Type B pancreatic cell (in vitro differentiated cells): ENCODE data around the gene LYRM4. TPM values are rescaled to one million over a fixed set of nuclear protein-coding genes. Genes with fewer than 3 reads are reported as not detected.

Source experiments
- DNase-seq: peaks from one replicate; pipeline ENCODE4 v3.0.0; 2021; ENCODE audit warnings: mixed read lengths; ENCODE audit not compliant: unreplicated experiment; ENCODE audit errors: extremely low spot score
- H3K27ac Mint-ChIP-seq: 2 replicates; pipeline ENCODE4 v1.8.0; 2021; ENCODE audit warnings: mild to moderate bottlenecking, mixed read lengths
- H3K27me3 Mint-ChIP-seq: 2 replicates; pipeline ENCODE4 v1.8.0; 2021; ENCODE audit warnings: mixed read lengths
- H3K36me3 Mint-ChIP-seq: 2 replicates; pipeline ENCODE4 v1.8.0; 2021; ENCODE audit warnings: mixed read lengths
- H3K4me1 Mint-ChIP-seq: one replicate; pipeline ENCODE4 v1.8.0; 2021; ENCODE audit warnings: mixed read lengths; ENCODE audit not compliant: unreplicated experiment
- H3K4me3 Mint-ChIP-seq: 2 replicates; pipeline ENCODE4 v1.8.0; 2021; ENCODE audit warnings: mild to moderate bottlenecking, mixed read lengths
- H3K9me3 Mint-ChIP-seq: 2 replicates; pipeline ENCODE4 v1.8.0; 2021; ENCODE audit warnings: mixed read lengths
- total RNA-seq: library from RNA; stranded (reverse); gene quantifications from 2 replicates; pipeline ENCODE4 v1.2.1, GENCODE V29; 2021; ENCODE audit warnings: low replicate concordance
- TF ChIP-seq, protein P1 (sequence below): fragments of 200-600 bp; sonication (generic); conservative IDR thresholded peaks from 2 replicates; pipeline ENCODE4 v1.5.0; 2021; ENCODE audit warnings: antibody characterized with exemption, mild to moderate bottlenecking

The LYRM4 gene
- total RNA-seq, 1 donor from 2014 or later: 39.5 TPM

DNA sequence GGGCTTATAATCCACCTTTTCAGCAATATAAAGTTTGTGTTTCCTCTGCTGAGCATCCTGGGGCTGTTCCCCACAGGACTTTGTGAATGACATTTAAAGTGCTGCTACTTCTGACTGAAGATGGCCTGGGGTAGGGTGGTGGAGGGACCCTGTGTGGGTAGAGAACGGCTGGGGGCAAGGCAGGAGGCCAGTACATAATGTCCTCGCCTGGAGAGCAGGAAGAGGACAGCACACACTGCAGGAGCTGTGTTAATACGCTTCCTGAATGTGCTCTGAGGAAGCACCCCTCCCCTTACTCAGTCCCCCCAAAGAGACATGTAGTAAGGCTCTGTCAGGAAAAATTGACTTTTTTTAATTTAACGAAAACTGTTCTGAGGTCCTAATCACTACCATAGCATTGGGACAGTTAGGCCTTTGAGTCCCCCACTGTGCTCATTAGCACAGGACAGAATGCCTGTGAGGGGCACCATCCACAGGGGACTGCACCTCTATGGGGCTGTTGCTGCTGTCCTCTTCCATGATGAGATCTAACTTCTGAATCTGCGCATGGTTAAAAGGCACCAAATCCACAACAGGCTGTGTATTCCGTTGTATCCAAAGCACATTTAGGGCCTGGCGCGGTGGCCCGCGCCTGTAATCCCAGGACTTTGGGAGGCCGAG is 68.5 kb downstream of the LYRM4 start:
- peaks cover 7% of the 10 kb centered on the region for H3K36me3 Mint-ChIP-seq
- H3K4me1 Mint-ChIP-seq: peaks cover 11% of the 10 kb centered on the region
- no peak for DNase-seq
- H3K27ac Mint-ChIP-seq: no peak overlapping the region
- H3K4me3 Mint-ChIP-seq: no peak overlapping the region
- H3K9me3 Mint-ChIP-seq: no peaks in the 10 kb centered on the region
- no peaks in the 10 kb centered on the region for H3K27me3 Mint-ChIP-seq
- TF ChIP-seq, protein P1, sequence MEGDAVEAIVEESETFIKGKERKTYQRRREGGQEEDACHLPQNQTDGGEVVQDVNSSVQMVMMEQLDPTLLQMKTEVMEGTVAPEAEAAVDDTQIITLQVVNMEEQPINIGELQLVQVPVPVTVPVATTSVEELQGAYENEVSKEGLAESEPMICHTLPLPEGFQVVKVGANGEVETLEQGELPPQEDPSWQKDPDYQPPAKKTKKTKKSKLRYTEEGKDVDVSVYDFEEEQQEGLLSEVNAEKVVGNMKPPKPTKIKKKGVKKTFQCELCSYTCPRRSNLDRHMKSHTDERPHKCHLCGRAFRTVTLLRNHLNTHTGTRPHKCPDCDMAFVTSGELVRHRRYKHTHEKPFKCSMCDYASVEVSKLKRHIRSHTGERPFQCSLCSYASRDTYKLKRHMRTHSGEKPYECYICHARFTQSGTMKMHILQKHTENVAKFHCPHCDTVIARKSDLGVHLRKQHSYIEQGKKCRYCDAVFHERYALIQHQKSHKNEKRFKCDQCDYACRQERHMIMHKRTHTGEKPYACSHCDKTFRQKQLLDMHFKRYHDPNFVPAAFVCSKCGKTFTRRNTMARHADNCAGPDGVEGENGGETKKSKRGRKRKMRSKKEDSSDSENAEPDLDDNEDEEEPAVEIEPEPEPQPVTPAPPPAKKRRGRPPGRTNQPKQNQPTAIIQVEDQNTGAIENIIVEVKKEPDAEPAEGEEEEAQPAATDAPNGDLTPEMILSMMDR: no peak

DNA sequence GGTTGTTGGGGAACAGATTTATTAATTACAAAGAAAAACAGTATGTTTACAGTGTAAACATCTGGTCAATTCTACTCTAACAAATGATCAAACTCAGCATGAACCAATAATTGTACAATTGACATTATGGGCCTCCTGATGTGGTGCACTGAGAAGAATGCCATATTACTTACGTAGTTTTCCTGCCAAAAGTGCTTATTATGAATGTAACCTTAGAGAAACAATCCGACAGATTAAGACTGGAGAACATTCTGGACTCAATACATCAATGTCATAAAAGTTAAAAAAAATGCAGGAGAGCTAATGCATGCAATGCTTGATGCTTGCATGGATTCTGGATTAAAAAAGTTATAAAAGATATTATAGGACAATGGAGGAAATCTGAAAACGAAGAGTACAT is 69.0 kb downstream of the LYRM4 start:
- Mint-ChIP-seq H3K36me3 (peaks cover 4% of the 10 kb centered on the region), H3K27me3 (no peaks in the 10 kb centered on the region), H3K9me3 (no peaks in the 10 kb centered on the region), H3K4me1 (peaks cover 11% of the 10 kb centered on the region), H3K27ac (no peak overlapping the region), H3K4me3 (no peak overlapping the region)
- TF ChIP-seq, protein P1: no peak
- no peak for DNase-seq

DNA sequence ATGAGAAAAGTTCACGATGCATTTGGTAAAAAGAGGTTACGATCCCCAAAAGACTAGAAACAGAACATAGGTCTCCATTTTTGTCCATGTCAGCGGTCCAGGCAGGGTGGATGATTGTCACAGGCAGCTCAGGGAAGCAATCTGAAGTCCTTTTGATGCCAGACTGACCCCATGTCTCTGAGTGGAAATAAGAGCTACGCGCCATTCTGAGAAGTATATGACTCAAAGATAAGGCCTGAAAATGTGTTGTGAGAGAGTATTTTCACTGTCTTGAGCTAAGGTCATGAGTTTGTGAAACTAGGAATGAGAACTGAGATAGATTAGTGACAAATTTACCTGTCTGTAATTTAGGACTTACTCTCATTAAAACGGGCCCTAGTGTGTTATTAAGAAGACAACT is 69.5 kb downstream of the LYRM4 start:
- Mint-ChIP-seq H3K9me3 (no peaks in the 10 kb centered on the region), H3K4me1 (peaks cover 11% of the 10 kb centered on the region), H3K27me3 (no peaks in the 10 kb centered on the region), H3K4me3 (no peak overlapping the region), H3K27ac (no peak overlapping the region), H3K36me3 (peaks cover 4% of the 10 kb centered on the region)
- no peak for DNase-seq
- TF ChIP-seq, protein P1: no peak

DNA sequence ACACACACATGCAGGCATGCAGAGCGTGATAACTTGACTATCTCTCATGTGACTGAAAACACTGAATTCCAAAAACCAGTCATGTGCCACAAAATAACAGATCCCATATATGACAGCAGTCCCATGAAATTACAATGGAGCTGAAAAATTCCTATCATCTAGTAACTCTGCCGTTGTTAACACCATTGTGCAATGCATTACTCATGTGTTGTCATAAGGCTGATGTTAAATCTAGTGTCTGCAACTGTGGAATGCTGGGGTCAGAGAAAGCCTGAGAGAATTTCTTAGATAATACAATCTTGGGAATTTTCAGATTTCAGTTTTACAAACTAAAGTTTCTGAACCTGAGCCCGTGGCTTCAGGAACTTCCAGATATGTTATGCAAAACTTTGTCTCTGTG is 70.2 kb downstream of the LYRM4 start:
- no peak for DNase-seq
- Mint-ChIP-seq H3K36me3 (no peaks in the 10 kb centered on the region), H3K9me3 (no peaks in the 10 kb centered on the region), H3K27me3 (no peaks in the 10 kb centered on the region), H3K4me1 (peaks cover 11% of the 10 kb centered on the region), H3K4me3 (no peak overlapping the region), H3K27ac (no peak overlapping the region)
- TF ChIP-seq, protein P1: no peak

DNA sequence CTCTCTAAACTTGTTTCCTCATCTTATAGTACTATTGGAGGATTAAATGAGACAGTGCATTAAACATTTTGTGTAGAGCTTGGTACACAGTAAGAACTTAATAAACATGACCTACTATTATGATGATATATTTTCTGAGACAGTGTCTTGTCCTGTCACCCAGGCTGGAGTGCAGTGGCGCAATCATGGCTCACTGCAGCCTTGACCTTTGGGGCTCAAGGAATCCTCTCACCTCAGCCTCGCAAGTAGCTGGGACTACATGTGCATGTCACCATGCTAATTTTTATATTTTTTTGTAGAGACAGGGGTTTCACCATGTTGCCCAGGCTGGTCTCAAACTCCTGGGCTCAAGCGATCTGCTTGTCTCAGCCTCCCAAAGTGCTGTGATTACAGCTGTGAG is 72.1 kb downstream of the LYRM4 start:
- Mint-ChIP-seq H3K36me3 (no peaks in the 10 kb centered on the region), H3K4me1 (peaks cover 11% of the 10 kb centered on the region), H3K4me3 (no peak overlapping the region), H3K9me3 (no peaks in the 10 kb centered on the region), H3K27me3 (no peaks in the 10 kb centered on the region), H3K27ac (no peak overlapping the region)
- TF ChIP-seq, protein P1: no peak
- DNase-seq: no peak
